HCT116 (cell line): ENCODE results near the gene PANX2.

Experiments used
- CTCF ChIP-seq, 3 experiments: fragments of 200-600 bp in 1 of 3; sonication (generic) in 1 of 3; IDR thresholded peaks in 2 of 3; conservative IDR thresholded peaks in 1 of 3; 2 replicates each; pipeline ENCODE4 v1.5.1; 2012 to 2017; ENCODE audit warnings: low read depth in 2 of 3, low read length in 2 of 3, antibody characterized with exemption in 1 of 3, borderline replicate concordance in 1 of 3, control low read depth in 1 of 3, mild to moderate bottlenecking in 1 of 3, mixed read lengths in 1 of 3, mixed run types in 1 of 3, moderate library complexity in 1 of 3; ENCODE audit not compliant: insufficient read depth in 1 of 3
- EZH2phosphoT487 ChIP-seq: fragments of 200-600 bp; IDR thresholded peaks from 2 replicates; pipeline ENCODE4 v1.6.1; 2018; ENCODE audit warnings: antibody characterized with exemption, borderline replicate concordance
- JUND ChIP-seq: IDR thresholded peaks from 2 replicates; pipeline ENCODE4 v1.6.1; 2012
- POLR2A ChIP-seq: IDR thresholded peaks from 2 replicates; pipeline ENCODE4 v1.7.0; 2011; ENCODE audit warnings: borderline replicate concordance; ENCODE audit not compliant: insufficient read depth, insufficient read length; ENCODE audit errors: extremely low read depth
- POLR2AphosphoS5 ChIP-seq: IDR thresholded peaks from 2 replicates; pipeline ENCODE4 v1.6.1; 2011; ENCODE audit warnings: mild to moderate bottlenecking, low read depth, low read length, moderate library complexity
- SIN3A ChIP-seq: IDR thresholded peaks from 2 replicates; pipeline ENCODE4 v1.6.1; 2012; ENCODE audit warnings: low read depth
- YY1 ChIP-seq: IDR thresholded peaks from 2 replicates; pipeline ENCODE4 v1.6.1; 2011; ENCODE audit warnings: low read length, low read depth, moderate library complexity, mild to moderate bottlenecking; ENCODE audit not compliant: insufficient replicate concordance; ENCODE audit errors: extremely low read depth

- TF ChIP-seq EZH2phosphoT487: no peak
- no peak for TF ChIP-seq CTCF (IDR thresholded peaks at IDR 0.05 in 2 of 3, conservative IDR thresholded peaks at IDR 0.05 in 1 of 3; ENCODE audit: borderline replicate concordance in 1 of 3, insufficient read depth in 1 of 3, low read depth in 2 of 3, low read length in 2 of 3)
- TF ChIP-seq YY1: no peak
- TF ChIP-seq SIN3A: no peak
- no peak for TF ChIP-seq POLR2A
- TF ChIP-seq POLR2AphosphoS5: no peak
- TF ChIP-seq JUND: no peak
These were observed 8.1 kb upstream of the PANX2 start for GRCh38 chr22:50162391-50162956.
